RPMI7951 (cell line): Measurements from ENCODE around the gene MRPS35. TPM values are rescaled to one million over a fixed set of nuclear protein-coding genes. Genes with fewer than 3 reads are reported as not detected.
"Not testable (repeated sequence)": the region's sequence is repeated elsewhere in the genome, so short reads cannot be mapped to it uniquely, and the experiment has no call there.

Experiments used
- DNase-seq: peaks from one replicate; pipeline ENCODE4 v3.0.0-alpha.2; 2012; ENCODE audit warnings: low read depth
- total RNA-seq: library from RNA; depleted of rRNA; stranded (reverse); fragments of >200 nt; shearing (Covaris generic); gene quantifications from 2 replicates; pipeline ENCODE4 v1.2.3, GENCODE V29; 2014

Gene MRPS35
- total RNA-seq, 1 experiment from 2014 or later = 62.5 TPM

- no peak for DNase-seq
Measured at GRCh38 chr12:27709212-27709931, 1.3 kb upstream of the MRPS35 start.

- DNase-seq = peak; percentile 41
Measured at GRCh38 chr12:27709932-27710591, 570 bp upstream of the MRPS35 start.

GRCh38 chr12:27711317-27711682 is 668 bp downstream of the MRPS35 start:
- no peak for DNase-seq

GRCh38 chr12:27711967-27712366 is 1.3 kb downstream of the MRPS35 start:
- no peak for DNase-seq

- DNase-seq = no peak
Measured at GRCh38 chr12:27723212-27723611, 12.6 kb downstream of the MRPS35 start.

- DNase-seq = no peak
Measured at GRCh38 chr12:27730097-27730588, 19.5 kb downstream of the MRPS35 start.

GRCh38 chr12:27732281-27732680 is 21.6 kb downstream of the MRPS35 start:
- no peak for DNase-seq

GRCh38 chr12:27733052-27733656 is 22.5 kb downstream of the MRPS35 start:
- DNase-seq = peak; percentile 10

GRCh38 chr12:27733791-27734190 is 23.2 kb downstream of the MRPS35 start:
- no peak for DNase-seq

- DNase-seq = not testable (repeated sequence)
Measured at GRCh38 chr12:27734321-27734720, 23.7 kb downstream of the MRPS35 start.

- no peak for DNase-seq
Measured at GRCh38 chr12:27743601-27744000, 33.0 kb downstream of the MRPS35 start.

GRCh38 chr12:27745734-27746133 is 35.1 kb downstream of the MRPS35 start:
- not testable (repeated sequence) for DNase-seq

- DNase-seq = no peak
Measured at GRCh38 chr12:27747111-27747820, 36.6 kb downstream of the MRPS35 start.

- no peak for DNase-seq
Measured at GRCh38 chr12:27751386-27752047, 40.9 kb downstream of the MRPS35 start.

GRCh38 chr12:27754795-27755194 is 44.2 kb downstream of the MRPS35 start:
- no peak for DNase-seq

GRCh38 chr12:27756670-27757195 is 46.1 kb downstream of the MRPS35 start:
- no peak for DNase-seq

- DNase-seq = no peak
Measured at GRCh38 chr12:27762757-27763156, 52.1 kb downstream of the MRPS35 start.

GRCh38 chr12:27766587-27766986 is 56.0 kb downstream of the MRPS35 start:
- no peak for DNase-seq

- no peak for DNase-seq
Measured at GRCh38 chr12:27769142-27769673, 58.6 kb downstream of the MRPS35 start.

- no peak for DNase-seq
Measured at GRCh38 chr12:27771481-27772327, 61.1 kb downstream of the MRPS35 start.
